A549 (cell line): ENCODE results near the gene PRDX2.

ENCODE experiments used
- CBX2 ChIP-seq: fragments of 200-600 bp; sonication (generic); IDR thresholded peaks from 2 replicates; pipeline ENCODE4 v1.6.1; 2016; ENCODE audit warnings: low read depth, mild to moderate bottlenecking, borderline replicate concordance
- CEBPB ChIP-seq, 2 experiments: fragments of >200 bp in 1 of 2; sonication (Bioruptor Twin) in 1 of 2; formaldehyde crosslinking in 1 of 2; IDR thresholded peaks; 2 replicates each; pipeline ENCODE4 v1.6.1; 2012 to 2016
- CHD2 ChIP-seq: fragments of 150-350 bp; IDR thresholded peaks from 2 replicates; pipeline ENCODE4 v1.6.1; 2014; ENCODE audit warnings: low read length; ENCODE audit not compliant: partially characterized antibody
- CTCF ChIP-seq: fragments of >200 bp; sonication (Bioruptor Twin); formaldehyde crosslinking; IDR thresholded peaks from 3 replicates; pipeline ENCODE4 v1.5.1; 2016
- EHMT2 ChIP-seq: fragments of 200-600 bp; sonication (generic); IDR thresholded peaks from 2 replicates; pipeline ENCODE4 v1.6.1; 2016; ENCODE audit warnings: antibody characterized with exemption, low read depth, mild to moderate bottlenecking, moderate library complexity
- FOSL2 ChIP-seq, 2 experiments: fragments of 450-650 bp in 1 of 2; fragments of >200 bp in 1 of 2; sonication (Bioruptor Twin) in 1 of 2; formaldehyde crosslinking; IDR thresholded peaks; 2 replicates each; pipeline versions ENCODE4 v1.5.0 to v1.6.1; 2016 to 2020; ENCODE audit warnings: mild to moderate bottlenecking in 1 of 2, moderate library complexity in 1 of 2
- FOXS1 ChIP-seq: fragments of 250-450 bp; sonication (Bioruptor Pico); IDR thresholded peaks from 2 replicates; pipeline ENCODE4 v1.5.0; 2020; ENCODE audit warnings: mild to moderate bottlenecking, moderate library complexity
- MAX ChIP-seq: IDR thresholded peaks from 2 replicates; pipeline ENCODE4 v1.6.1; 2012
- MYC ChIP-seq: IDR thresholded peaks from 2 replicates; pipeline ENCODE4 v1.6.1; 2012; ENCODE audit warnings: mild to moderate bottlenecking, inconsistent platforms, low read length, improper control_type of control experiment, borderline replicate concordance
- NFE2L2 ChIP-seq: fragments of 150-350 bp; conservative IDR thresholded peaks from 2 replicates; pipeline ENCODE4 v1.6.1; 2014; ENCODE audit warnings: low read length
- POLR2A ChIP-seq: IDR thresholded peaks from 2 replicates; pipeline ENCODE4 v1.6.1; 2012; ENCODE audit warnings: mild to moderate bottlenecking, low read length
- SREBF2 ChIP-seq: fragments of 450-650 bp; IDR thresholded peaks from 2 replicates; pipeline ENCODE4 v1.6.1; 2014; ENCODE audit warnings: mild to moderate bottlenecking, moderate library complexity
- TF ChIP-seq, protein P1 (sequence below): fragments of 200-600 bp; sonication (generic); IDR thresholded peaks from 2 replicates; pipeline ENCODE4 v1.6.1; 2016; ENCODE audit warnings: antibody characterized with exemption, mild to moderate bottlenecking, moderate library complexity
- TF ChIP-seq, protein P2 (sequence below): fragments of >200 bp; sonication (Bioruptor Twin); formaldehyde crosslinking; IDR thresholded peaks from 3 replicates; pipeline ENCODE4 v1.6.1; 2016

GRCh38 chr19:12789904-12790619 lies 11.5 kb downstream of the PRDX2 start:
- TF ChIP-seq, protein P1, sequence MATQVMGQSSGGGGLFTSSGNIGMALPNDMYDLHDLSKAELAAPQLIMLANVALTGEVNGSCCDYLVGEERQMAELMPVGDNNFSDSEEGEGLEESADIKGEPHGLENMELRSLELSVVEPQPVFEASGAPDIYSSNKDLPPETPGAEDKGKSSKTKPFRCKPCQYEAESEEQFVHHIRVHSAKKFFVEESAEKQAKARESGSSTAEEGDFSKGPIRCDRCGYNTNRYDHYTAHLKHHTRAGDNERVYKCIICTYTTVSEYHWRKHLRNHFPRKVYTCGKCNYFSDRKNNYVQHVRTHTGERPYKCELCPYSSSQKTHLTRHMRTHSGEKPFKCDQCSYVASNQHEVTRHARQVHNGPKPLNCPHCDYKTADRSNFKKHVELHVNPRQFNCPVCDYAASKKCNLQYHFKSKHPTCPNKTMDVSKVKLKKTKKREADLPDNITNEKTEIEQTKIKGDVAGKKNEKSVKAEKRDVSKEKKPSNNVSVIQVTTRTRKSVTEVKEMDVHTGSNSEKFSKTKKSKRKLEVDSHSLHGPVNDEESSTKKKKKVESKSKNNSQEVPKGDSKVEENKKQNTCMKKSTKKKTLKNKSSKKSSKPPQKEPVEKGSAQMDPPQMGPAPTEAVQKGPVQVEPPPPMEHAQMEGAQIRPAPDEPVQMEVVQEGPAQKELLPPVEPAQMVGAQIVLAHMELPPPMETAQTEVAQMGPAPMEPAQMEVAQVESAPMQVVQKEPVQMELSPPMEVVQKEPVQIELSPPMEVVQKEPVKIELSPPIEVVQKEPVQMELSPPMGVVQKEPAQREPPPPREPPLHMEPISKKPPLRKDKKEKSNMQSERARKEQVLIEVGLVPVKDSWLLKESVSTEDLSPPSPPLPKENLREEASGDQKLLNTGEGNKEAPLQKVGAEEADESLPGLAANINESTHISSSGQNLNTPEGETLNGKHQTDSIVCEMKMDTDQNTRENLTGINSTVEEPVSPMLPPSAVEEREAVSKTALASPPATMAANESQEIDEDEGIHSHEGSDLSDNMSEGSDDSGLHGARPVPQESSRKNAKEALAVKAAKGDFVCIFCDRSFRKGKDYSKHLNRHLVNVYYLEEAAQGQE = no peak
- TF ChIP-seq CTCF (no peak), MAX (peak; percentile 57), CBX2 (no peak), SREBF2 (no peak), POLR2A (0 out of 2 replicates have a peak, but pooled peaks have one; percentile 9), MYC (0 out of 2 replicates have a peak, but pooled peaks have one; percentile 45), CHD2 (no peak), CEBPB (IDR thresholded peaks at IDR 0.05) (peak; percentile 41 to 73; a peak in 3 of 4 replicates), FOSL2 (IDR thresholded peaks at IDR 0.05) (no peak), FOSL2 (CRISPR knock-in tag; IDR thresholded peaks at IDR 0.05) (peak; percentile 19; the same call in 1 of the 2 replicates), NFE2L2 (no peak), EHMT2 (no peak), FOXS1 (no peak)
- TF ChIP-seq, protein P2, sequence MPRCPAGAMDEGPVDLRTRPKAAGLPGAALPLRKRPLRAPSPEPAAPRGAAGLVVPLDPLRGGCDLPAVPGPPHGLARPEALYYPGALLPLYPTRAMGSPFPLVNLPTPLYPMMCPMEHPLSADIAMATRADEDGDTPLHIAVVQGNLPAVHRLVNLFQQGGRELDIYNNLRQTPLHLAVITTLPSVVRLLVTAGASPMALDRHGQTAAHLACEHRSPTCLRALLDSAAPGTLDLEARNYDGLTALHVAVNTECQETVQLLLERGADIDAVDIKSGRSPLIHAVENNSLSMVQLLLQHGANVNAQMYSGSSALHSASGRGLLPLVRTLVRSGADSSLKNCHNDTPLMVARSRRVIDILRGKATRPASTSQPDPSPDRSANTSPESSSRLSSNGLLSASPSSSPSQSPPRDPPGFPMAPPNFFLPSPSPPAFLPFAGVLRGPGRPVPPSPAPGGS = no peak
